GM12878 (cell line): Measurements from ENCODE around the gene SLC35E3. TPM values are rescaled to one million over a fixed set of nuclear protein-coding genes. Genes with fewer than 3 reads are reported as not detected.

ENCODE experiments used
- ATAC-seq: fragments of 200-7000 bp; cut with Tn5 transposase; 3 replicates; pipeline ENCODE4 v1.9.1; 2020; ENCODE audit warnings: mild to moderate bottlenecking, moderate library complexity
- BruUV-seq: library from RNA; stranded (reverse); fragments of 400-500 nt; replicated peaks from 2 replicates; lab custom pipeline; 2021; lab: Mats Ljungman, UMichigan
- CTCF ChIA-PET: fragments of 300-600 bp; sonication (Branson Sonifier 250); formaldehyde crosslinking; extraction: SDS; loops from one replicate; lab custom pipeline; 2021; ENCODE audit warnings: inconsistent platforms; lab: Yijun Ruan, JAX
- POLR2A ChIA-PET: fragments of 350-600 bp; formaldehyde crosslinking; extraction: SDS; loops from one replicate; lab custom pipeline; 2021; ENCODE audit warnings: inconsistent platforms; lab: Charles Lee
- RAD21 ChIA-PET: fragments of 300-600 bp; sonication (Branson Sonifier 250); formaldehyde crosslinking; loops from one replicate; lab custom pipeline; 2023; ENCODE audit warnings: antibody characterized with exemption; ENCODE audit not compliant: unreplicated experiment; lab: Charles Lee
- SMC1A ChIA-PET: fragments of 300-600 bp; sonication (Branson Sonifier 250); formaldehyde crosslinking; loops from one replicate; lab custom pipeline; 2023; ENCODE audit not compliant: unreplicated experiment, uncharacterized antibody; lab: Charles Lee
- DNase-seq: peaks from one replicate; pipeline ENCODE4 v3.0.0-alpha.2; 2011; ENCODE audit warnings: low read depth, low spot score
- FAIRE-seq: peaks from 3 replicates; lab custom pipeline; 2011; peaks lifted over from hg19 to GRCh38; lab: Jason Lieb, UNC
- H2AFZ ChIP-seq: 2 replicates; pipeline ENCODE4 v1.6.0; 2011; ENCODE audit warnings: low read depth, low read length, control low read depth; ENCODE audit not compliant: control insufficient read depth
- H3K27ac ChIP-seq: 2 replicates; pipeline ENCODE4 v1.5.1; 2011; ENCODE audit warnings: control low read depth; ENCODE audit not compliant: control insufficient read depth, insufficient read depth
- H3K27me3 ChIP-seq, 2 experiments: replicated peaks in 1 of 2; 2 replicates each; pipeline versions ENCODE4 v1.6.0 to v1.6.1; 2011; ENCODE audit warnings: low read length in 1 of 2; ENCODE audit not compliant: control insufficient read depth in 2 of 2, insufficient read depth in 2 of 2
- H3K36me3 ChIP-seq, 2 experiments: 2 replicates each; pipeline ENCODE4 v1.5.1; 2011; ENCODE audit warnings: low read length in 1 of 2; ENCODE audit not compliant: control insufficient read depth in 2 of 2, insufficient read depth in 2 of 2
- H3K4me1 ChIP-seq: 2 replicates; pipeline ENCODE4 v1.6.1; 2011; ENCODE audit warnings: mild to moderate bottlenecking, low read length, moderate library complexity, mixed read lengths; ENCODE audit not compliant: control insufficient read depth, insufficient read depth
- H3K4me2 ChIP-seq: 2 replicates; pipeline ENCODE4 v1.6.0; 2011; ENCODE audit warnings: control low read depth; ENCODE audit not compliant: control insufficient read depth, insufficient read depth
- H3K4me3 ChIP-seq: fragments of 200-600 bp; sonication (generic); 2 replicates; pipeline ENCODE4 v1.5.1; 2016
- H3K79me2 ChIP-seq: 2 replicates; pipeline ENCODE4 v1.6.0; 2011; ENCODE audit warnings: low read length; ENCODE audit not compliant: control insufficient read depth, insufficient read depth
- H3K9ac ChIP-seq: 2 replicates; pipeline ENCODE4 v1.8.0; 2011; ENCODE audit warnings: low read length, control low read depth, mixed read lengths; ENCODE audit not compliant: control insufficient read depth, insufficient read depth
- H3K9me3 ChIP-seq: replicated peaks from 3 replicates; pipeline ENCODE4 v1.5.1; 2011; ENCODE audit warnings: mild to moderate bottlenecking, low read length; ENCODE audit not compliant: control insufficient read depth, insufficient read depth
- H4K20me1 ChIP-seq: 2 replicates; pipeline ENCODE4 v1.6.0; 2011; ENCODE audit not compliant: control insufficient read depth, insufficient read depth
- BCL3 ChIP-seq: IDR thresholded peaks from 2 replicates; pipeline ENCODE4 v1.6.1; 2011; ENCODE audit warnings: borderline replicate concordance, low read depth, mild to moderate bottlenecking, moderate library complexity, low read length; ENCODE audit not compliant: insufficient read depth, poor library complexity, severe bottlenecking
- SMAD1 ChIP-seq: fragments of 450-650 bp; IDR thresholded peaks from 2 replicates; pipeline ENCODE4 v1.6.1; 2018; ENCODE audit warnings: mild to moderate bottlenecking, low read depth; ENCODE audit not compliant: partially characterized antibody
- SUZ12 ChIP-seq: fragments of 200-600 bp; sonication (generic); IDR thresholded peaks from one replicate; pipeline ENCODE4 v1.6.1; 2018; ENCODE audit warnings: antibody characterized with exemption, mild to moderate bottlenecking; ENCODE audit not compliant: unreplicated experiment
- ZSCAN29 ChIP-seq: fragments of 450-650 bp; IDR thresholded peaks from 2 replicates; pipeline ENCODE4 v1.6.1; 2017; ENCODE audit warnings: mild to moderate bottlenecking, moderate library complexity
- WGBS: methylation state at CpG from one replicate; pipeline ENCODE4 v1.1.6; 2016; ENCODE audit warnings: low lambda C conversion rate; ENCODE audit not compliant: insufficient replicate concordance, insufficient coverage; ENCODE audit errors: missing lambda C conversion rate; 5-methylcytosine and 5-hydroxymethylcytosine counted together
- in situ Hi-C: fragments of 300-500 bp; cut with MboI; formaldehyde crosslinking; loops from 9 replicates; pipeline ENCODE4 v1.14.3; 2018; ENCODE audit warnings: mixed read lengths
- intact Hi-C: fragments of 100-400 bp; cut with micrococcal nuclease; formaldehyde crosslinking; loops from one replicate; pipeline ENCODE4 v1.14.2; 2022; ENCODE audit not compliant: unreplicated experiment
- polyA plus RNA-seq, 11 experiments: library from polyadenylated mRNA; depleted of rRNA in 4 of 11; unstranded in 6 of 11; stranded (reverse) in 5 of 11; fragments of >200 nt; fragmentation: Nextera tagmentation in 4 of 11; fragmentation: Illumina TruSeq in 1 of 11; extraction: Ambion mirVana in 4 of 11; extraction: Trizol in 1 of 11; gene quantifications; 1 replicate in 1 of 11; 2 replicates in 10 of 11; pipeline versions ENCODE4 v1.2.1 to v1.2.3, GENCODE V29; 2011 to 2016; ENCODE audit warnings: inconsistent platforms in 2 of 11, missing spikeins in 2 of 11, low read depth in 1 of 11
- total RNA-seq, 4 experiments: library from RNA; depleted of rRNA in 3 of 4; stranded (reverse); fragments of >200 nt in 3 of 4; fragmentation: Illumina TruSeq in 1 of 4; extraction: Trizol in 1 of 4; gene quantifications; 2 replicates each; pipeline versions ENCODE4 v1.2.1 to v1.2.3, GENCODE V29; 2013 to 2021

The SLC35E3 gene
- total and polyA plus RNA-seq, 10 of the 15 experiments (the other 5 are each of a cell fraction or from before 2014, with no cell fraction given): 3.6 to 19.8 (median 6.1) TPM

- Histone ChIP-seq H3K9ac (no peak overlapping the region), H2AFZ (no peak overlapping the region), H3K4me1 (no peaks in the 10 kb centered on the region; the same call in 1 of the 2 replicates), H3K9me3 (peaks cover 2% of the 10 kb centered on the region; the same call in 1 of the 3 replicates), H3K27ac (no peak overlapping the region), H3K36me3 (peaks cover 2 to 50% of the 10 kb centered on the region in 2 experiments), H3K27me3 (no peaks in the 10 kb centered on the region), H3K4me3 (peak overlapping the region; percentile 70), H3K4me2 (no peak overlapping the region; the same call in none of the 2 replicates), H4K20me1 (no peaks in the 10 kb centered on the region; the same call in 1 of the 2 replicates), H3K79me2 (peaks cover 81% of the 10 kb centered on the region)
- ATAC-seq (peak; percentile 9), DNase-seq (no peak), FAIRE-seq (no peak)
- RAD21 ChIA-PET: interaction anchor here (0.6 to 2.1 kb wide), 5 partner anchors 16 to 455 kb away, joined by 3 to 4 read pairs (median 4); no protein-coding TSS in a partner anchor
- in situ Hi-C loops: no loop called here
- SMC1A ChIA-PET: interaction anchor here (0.8 to 5.0 kb wide), 8 partner anchors 14 to 456 kb away, joined by 3 to 22 read pairs (median 3); partner anchors contain the start of gene SLC35E3
- TF ChIP-seq BCL3 (no peak), SUZ12 (no peak), SMAD1 (no peak), ZSCAN29 (no peak)
- POLR2A ChIA-PET: interaction anchor here (0.8 to 0.9 kb wide), 2 partner anchors 10 to 449 kb away, joined by 3 read pairs; no protein-coding TSS in a partner anchor
- CTCF ChIA-PET: interaction anchor here (0.8 to 12.4 kb wide), 5 partner anchors 10 to 498 kb away, joined by 3 to 156 read pairs (median 3); no protein-coding TSS in a partner anchor
- WGBS: 95% methylated on average over 3 of the region's 3 CpGs
- no TSS peak for BruUV-seq
- intact Hi-C loops: no loop called here
Observed at GRCh38 chr12:68814490-68815231, 68.7 kb downstream of the SLC35E3 start.
